Activated T-helper 1 cell treated with anti-CD3 and anti-CD28 coated beads, Interleukin-2, amount 50 U/mL, for 16 hours (primary cell): ENCODE data around the gene SNX4.
A peak's percentile ranks its signal among the peaks of the same experiment; 100 is the strongest.

Experiments used
- DNase-seq, 2 donors: peaks; one replicate each; pipeline ENCODE4 v3.0.0-alpha.2; 2020; ENCODE audit warnings: low read depth in 1 of 2, low spot score in 1 of 2

SNX4 gene

GRCh38 chr3:125462722-125463299, 57.2 kb downstream of the SNX4 start:
- no peak for DNase-seq

GRCh38 chr3:125461896-125462295, 58.1 kb downstream of the SNX4 start:
- no peak for DNase-seq

GRCh38 chr3:125460233-125460632, 59.8 kb downstream of the SNX4 start:
- DNase-seq, result no peak

GRCh38 chr3:125443923-125444322, 76.1 kb downstream of the SNX4 start:
- DNase-seq, result no peak

GRCh38 chr3:125442506-125442905, 77.5 kb downstream of the SNX4 start:
- DNase-seq, result no peak

- DNase-seq, result no peak
Measured at GRCh38 chr3:125440970-125441369, 79.0 kb downstream of the SNX4 start.

- DNase-seq, result no peak
Measured at GRCh38 chr3:125440559-125440955, 79.4 kb downstream of the SNX4 start.

- peak; percentile 38 to 42 for DNase-seq
Measured at GRCh38 chr3:125437631-125438435, 82.2 kb downstream of the SNX4 start.

GRCh38 chr3:125436921-125437320, 83.1 kb downstream of the SNX4 start:
- DNase-seq, result no peak

- DNase-seq, result no peak
Measured at GRCh38 chr3:125435231-125435630, 84.8 kb downstream of the SNX4 start.

- no peak for DNase-seq
Measured at GRCh38 chr3:125434582-125435011, 85.4 kb downstream of the SNX4 start.

GRCh38 chr3:125433611-125434041, 86.4 kb downstream of the SNX4 start:
- no peak for DNase-seq

GRCh38 chr3:125433091-125433534, 86.9 kb downstream of the SNX4 start:
- no peak for DNase-seq

- DNase-seq, result no peak
Measured at GRCh38 chr3:125431912-125432790, 87.9 kb downstream of the SNX4 start.

GRCh38 chr3:125431391-125431790, 88.6 kb downstream of the SNX4 start:
- no peak for DNase-seq

GRCh38 chr3:125428216-125428830, 91.7 kb downstream of the SNX4 start:
- DNase-seq, result no peak

GRCh38 chr3:125418306-125418705, 101.7 kb downstream of the SNX4 start:
- DNase-seq, result no peak

GRCh38 chr3:125416235-125416634, 103.8 kb downstream of the SNX4 start:
- no peak for DNase-seq

- no peak for DNase-seq
Measured at GRCh38 chr3:125414669-125415068, 105.3 kb downstream of the SNX4 start.

- no peak for DNase-seq
Measured at GRCh38 chr3:125410922-125411321, 109.1 kb downstream of the SNX4 start.

GRCh38 chr3:125406070-125406469, 113.9 kb downstream of the SNX4 start:
- DNase-seq, result no peak
